IMR-90 (cell line): ENCODE measurements around the gene CHIT1. TPM values are rescaled to one million over a fixed set of nuclear protein-coding genes. Genes with fewer than 3 reads are reported as not detected.

ENCODE experiments used
- ATAC-seq: fragments of 200-7000 bp; cut with Tn5 transposase; 2 replicates; pipeline ENCODE4 v1.9.1; 2020; ENCODE audit warnings: low read depth, mild to moderate bottlenecking, moderate library complexity
- BruUV-seq: library from RNA; stranded (reverse); fragments of 400-500 nt; replicated peaks from 2 replicates; lab custom pipeline; 2021; lab: Mats Ljungman, UMichigan
- CTCF ChIA-PET: fragments of 300-600 bp; formaldehyde crosslinking; extraction: SDS; loops from one replicate; lab custom pipeline; 2021; ENCODE audit warnings: antibody characterized with exemption; lab: Yijun Ruan, JAX
- POLR2A ChIA-PET: fragments of 300-600 bp; sonication (Branson Sonifier 250); formaldehyde crosslinking; loops from one replicate; lab custom pipeline; 2022; ENCODE audit warnings: antibody characterized with exemption; ENCODE audit not compliant: unreplicated experiment; lab: Charles Lee
- DNase-seq: peaks from one replicate; pipeline ENCODE4 v3.0.0; 2013
- H2AFZ ChIP-seq: replicated peaks from 2 replicates; pipeline ENCODE3; 2013; ENCODE audit warnings: low read length, mild to moderate bottlenecking; ENCODE audit not compliant: poor library complexity
- H2AK5ac ChIP-seq: 2 replicates; pipeline ENCODE4 v1.6.1; 2013; ENCODE audit warnings: low read depth, low read length, inconsistent platforms
- H2AK9ac ChIP-seq: replicated peaks from 2 replicates; pipeline ENCODE3; 2013; ENCODE audit warnings: mild to moderate bottlenecking, low read depth, low read length, moderate library complexity; ENCODE audit not compliant: poor library complexity
- H2BK120ac ChIP-seq: 2 replicates; pipeline ENCODE4 v1.6.1; 2013; ENCODE audit warnings: low read depth, low read length, inconsistent platforms
- H2BK15ac ChIP-seq: 3 replicates; pipeline ENCODE4 v1.6.1; 2013; ENCODE audit warnings: low read depth, low read length, inconsistent platforms
- H2BK20ac ChIP-seq: 2 replicates; pipeline ENCODE4 v1.6.1; 2013; ENCODE audit warnings: low read depth, mild to moderate bottlenecking, inconsistent platforms, low read length, moderate library complexity
- H2BK5ac ChIP-seq: 2 replicates; pipeline ENCODE4 v1.6.1; 2013; ENCODE audit warnings: mild to moderate bottlenecking, low read depth, low read length, inconsistent platforms; ENCODE audit not compliant: poor library complexity, severe bottlenecking
- H3K14ac ChIP-seq: replicated peaks from 2 replicates; pipeline ENCODE4 v1.6.1; 2013; ENCODE audit warnings: low read depth, low read length, inconsistent platforms
- H3K18ac ChIP-seq: 2 replicates; pipeline ENCODE4 v1.6.1; 2013; ENCODE audit warnings: low read depth, low read length, control low read depth
- H3K23ac ChIP-seq: 2 replicates; pipeline ENCODE4 v1.6.1; 2013; ENCODE audit warnings: low read depth, low read length, inconsistent platforms
- H3K27ac ChIP-seq: 2 replicates; pipeline ENCODE4 v1.5.1; 2013; ENCODE audit warnings: mild to moderate bottlenecking, control low read depth, low read length; ENCODE audit not compliant: insufficient read depth
- H3K27me3 ChIP-seq: 2 replicates; pipeline ENCODE4 v1.6.1; 2013; ENCODE audit warnings: low read length; ENCODE audit not compliant: control insufficient read depth, insufficient read depth
- H3K36me3 ChIP-seq: 2 replicates; pipeline ENCODE4 v1.6.1; 2013; ENCODE audit warnings: low read length, mixed read lengths; ENCODE audit not compliant: control insufficient read depth, insufficient read depth
- H3K4ac ChIP-seq: 2 replicates; pipeline ENCODE4 v1.6.1; 2013; ENCODE audit warnings: low read depth, low read length, inconsistent platforms
- H3K4me1 ChIP-seq: 2 replicates; pipeline ENCODE4 v1.6.1; 2013; ENCODE audit warnings: low read length, mixed read lengths; ENCODE audit not compliant: control insufficient read depth, insufficient read depth
- H3K4me2 ChIP-seq: 2 replicates; pipeline ENCODE4 v1.6.1; 2013; ENCODE audit warnings: low read depth, mild to moderate bottlenecking, control low read depth, low read length, moderate library complexity
- H3K4me3 ChIP-seq: 2 replicates; pipeline ENCODE4 v1.5.1; 2013; ENCODE audit warnings: low read depth, mild to moderate bottlenecking, control low read depth, low read length, moderate library complexity; ENCODE audit not compliant: insufficient read depth
- H3K56ac ChIP-seq: 2 replicates; pipeline ENCODE4 v1.6.1; 2013; ENCODE audit warnings: low read length, inconsistent platforms; ENCODE audit not compliant: insufficient read depth; ENCODE audit errors: extremely low read depth
- H3K79me1 ChIP-seq, 2 experiments: 2 replicates each; pipeline ENCODE4 v1.6.1; 2013; ENCODE audit warnings: low read length in 2 of 2, inconsistent platforms in 1 of 2, low read depth in 1 of 2
- H3K9ac ChIP-seq: 2 replicates; pipeline ENCODE4 v1.6.1; 2013; ENCODE audit warnings: low read depth, low read length, control low read depth
- H3K9me1 ChIP-seq: 2 replicates; pipeline ENCODE4 v1.6.1; 2013; ENCODE audit warnings: low read length, inconsistent platforms; ENCODE audit not compliant: insufficient read depth
- H3K9me3 ChIP-seq: 2 replicates; pipeline ENCODE4 v1.6.1; 2013; ENCODE audit warnings: low read length; ENCODE audit not compliant: control insufficient read depth, insufficient read depth
- H4K20me1 ChIP-seq: 2 replicates; pipeline ENCODE4 v1.6.1; 2013; ENCODE audit warnings: low read length, inconsistent platforms; ENCODE audit not compliant: insufficient read depth
- H4K5ac ChIP-seq: 2 replicates; pipeline ENCODE4 v1.6.1; 2013; ENCODE audit warnings: mild to moderate bottlenecking, low read depth, low read length, control low read depth
- H4K8ac ChIP-seq, 2 experiments: 2 replicates each; pipeline ENCODE4 v1.6.1; 2013; ENCODE audit warnings: low read depth in 2 of 2, low read length in 2 of 2, control low read depth in 1 of 2, inconsistent platforms in 1 of 2
- H4K91ac ChIP-seq: 2 replicates; pipeline ENCODE4 v1.6.1; 2013; ENCODE audit warnings: low read depth, low read length, inconsistent platforms; ENCODE audit not compliant: insufficient read depth
- BHLHE40 ChIP-seq: fragments of 150-350 bp; IDR thresholded peaks from 2 replicates; pipeline ENCODE4 v1.6.1; 2016; ENCODE audit warnings: mild to moderate bottlenecking, low read depth, low read length
- CEBPB ChIP-seq: IDR thresholded peaks from 2 replicates; pipeline ENCODE4 v1.6.1; 2012; ENCODE audit warnings: low read depth, low read length, improper control_type of control experiment
- CHD1 ChIP-seq: IDR thresholded peaks from 2 replicates; pipeline ENCODE4 v1.6.1; 2012; ENCODE audit warnings: low read depth, low read length, improper control_type of control experiment
- CTCF ChIP-seq: conservative IDR thresholded peaks from 2 replicates; pipeline ENCODE4 v1.5.1; 2012; ENCODE audit warnings: mild to moderate bottlenecking, low read depth, low read length, improper control_type of control experiment
- ELK1 ChIP-seq: fragments of 150-350 bp; IDR thresholded peaks from 2 replicates; pipeline ENCODE4 v1.6.1; 2016; ENCODE audit warnings: low read depth, mild to moderate bottlenecking, low read length, moderate library complexity, borderline replicate concordance
- FOS ChIP-seq: fragments of 150-350 bp; IDR thresholded peaks from 2 replicates; pipeline ENCODE4 v1.6.1; 2016; ENCODE audit warnings: low read depth, low read length
- MAFK ChIP-seq: IDR thresholded peaks from 2 replicates; pipeline ENCODE4 v1.6.1; 2012; ENCODE audit warnings: low read depth, low read length, improper control_type of control experiment
- MAZ ChIP-seq: IDR thresholded peaks from 2 replicates; pipeline ENCODE4 v1.6.1; 2012; ENCODE audit warnings: low read depth, mild to moderate bottlenecking, low read length, improper control_type of control experiment, moderate library complexity, borderline replicate concordance
- MXI1 ChIP-seq: IDR thresholded peaks from 2 replicates; pipeline ENCODE4 v1.6.1; 2012; ENCODE audit warnings: low read depth, mild to moderate bottlenecking, low read length, moderate library complexity, borderline replicate concordance
- NFE2L2 ChIP-seq: fragments of 150-350 bp; IDR thresholded peaks from 2 replicates; pipeline ENCODE4 v1.6.1; 2016; ENCODE audit warnings: low read depth, mild to moderate bottlenecking, low read length
- POLR2A ChIP-seq: IDR thresholded peaks from 2 replicates; pipeline ENCODE4 v1.6.1; 2012; ENCODE audit warnings: mild to moderate bottlenecking, low read depth, low read length
- RAD21 ChIP-seq: IDR thresholded peaks from 2 replicates; pipeline ENCODE4 v1.6.1; 2012; ENCODE audit warnings: low read length, improper control_type of control experiment
- RCOR1 ChIP-seq: IDR thresholded peaks from 2 replicates; pipeline ENCODE4 v1.6.1; 2012; ENCODE audit warnings: mild to moderate bottlenecking, low read length, improper control_type of control experiment; ENCODE audit not compliant: insufficient replicate concordance
- RFX5 ChIP-seq: IDR thresholded peaks from 2 replicates; pipeline ENCODE4 v1.8.0; 2012; ENCODE audit warnings: low read depth, mild to moderate bottlenecking, low read length, moderate library complexity
- SMC3 ChIP-seq: fragments of 150-350 bp; IDR thresholded peaks from 2 replicates; pipeline ENCODE4 v1.6.1; 2016; ENCODE audit warnings: low read depth, mild to moderate bottlenecking, antibody characterized with exemption, low read length, moderate library complexity
- WGBS, 2 experiments: methylation state at CpG; one replicate each; pipeline versions ENCODE4 v1.1.5 to v1.1.7; 2013; ENCODE audit warnings: missing lambda C conversion rate in 2 of 2; ENCODE audit not compliant: insufficient read length in 1 of 2; ENCODE audit errors: extremely low coverage in 2 of 2; 5-methylcytosine and 5-hydroxymethylcytosine counted together
- dilution Hi-C: fragments of 300-500 bp; cut with HindIII; formaldehyde crosslinking; loops from one replicate; pipeline ENCODE4 v1.14.3; 2018; ENCODE audit warnings: low sequenced_read_pairs; ENCODE audit not compliant: unreplicated experiment
- in situ Hi-C: fragments of 300-500 bp; cut with MboI; formaldehyde crosslinking; loops from 3 replicates; pipeline ENCODE4 v1.14.3; 2019; ENCODE audit warnings: low sequenced_read_pairs, inconsistent platforms, mixed read lengths
- intact Hi-C: fragments of 100-400 bp; cut with micrococcal nuclease; formaldehyde crosslinking; loops from 2 replicates; pipeline ENCODE4 v1.10.0; 2022
- polyA plus RNA-seq, 3 experiments: library from polyadenylated mRNA; depleted of rRNA; stranded (reverse); fragments of >200 nt; gene quantifications; 2 replicates each; pipeline ENCODE4 v1.2.3, GENCODE V29; 2012; ENCODE audit warnings: low replicate concordance in 1 of 3
- total RNA-seq: library from RNA; depleted of rRNA; stranded (reverse); fragments of >200 nt; gene quantifications from 2 replicates; pipeline ENCODE4 v1.2.3, GENCODE V29; 2012
- TF ChIP-seq, protein P1 (sequence below): fragments of 150-350 bp; IDR thresholded peaks from 2 replicates; pipeline ENCODE4 v1.6.1; 2017; ENCODE audit warnings: mild to moderate bottlenecking, antibody characterized with exemption, low read length, low read depth

The CHIT1 gene
- total and polyA plus RNA-seq, 2 of the 4 experiments (the other 2 are of a cell fraction): not detected

- no CpG with 5 or more reads among the region's 2 CpGs for WGBS, 2 experiments
- Histone ChIP-seq H3K36me3 (no peaks in the 10 kb centered on the region), H3K9me1 (no peaks in the 10 kb centered on the region; the same call in none of the 2 replicates), H3K23ac (no peak overlapping the region), H2AK9ac (no peak overlapping the region), H4K5ac (no peak overlapping the region), H3K4me1 (peaks cover 7% of the 10 kb centered on the region), H2AFZ (no peak overlapping the region), H2BK120ac (no peak overlapping the region), H2BK20ac (no peak overlapping the region), H4K91ac (no peak overlapping the region), H3K14ac (no peak overlapping the region), H4K8ac (no peak overlapping the region), H3K4ac (no peak overlapping the region), H2BK5ac (no peak overlapping the region), H3K27ac (no peak overlapping the region), H3K56ac (no peak overlapping the region), H3K9ac (no peak overlapping the region), H3K4me3 (no peak overlapping the region), H3K27me3 (peaks cover 18% of the 10 kb centered on the region), H3K18ac (no peak overlapping the region), H2AK5ac (no peak overlapping the region), H3K4me2 (no peak overlapping the region), H4K20me1 (no peaks in the 10 kb centered on the region), H3K9me3 (no peaks in the 10 kb centered on the region), H2BK15ac (no peak overlapping the region), H3K79me1 (no peaks in the 10 kb centered on the region)
- POLR2A ChIA-PET: no interaction called here
- intact Hi-C loops: no loop called here
- no TSS peak for BruUV-seq
- CTCF ChIA-PET: no interaction called here
- in situ Hi-C loops: no loop called here
- dilution Hi-C loops: no loop called here
- ATAC-seq: no peak
- no peak for DNase-seq
- no peak for TF ChIP-seq FOS
- no peak for TF ChIP-seq CEBPB
- no peak for TF ChIP-seq CTCF
- TF ChIP-seq, protein P1, sequence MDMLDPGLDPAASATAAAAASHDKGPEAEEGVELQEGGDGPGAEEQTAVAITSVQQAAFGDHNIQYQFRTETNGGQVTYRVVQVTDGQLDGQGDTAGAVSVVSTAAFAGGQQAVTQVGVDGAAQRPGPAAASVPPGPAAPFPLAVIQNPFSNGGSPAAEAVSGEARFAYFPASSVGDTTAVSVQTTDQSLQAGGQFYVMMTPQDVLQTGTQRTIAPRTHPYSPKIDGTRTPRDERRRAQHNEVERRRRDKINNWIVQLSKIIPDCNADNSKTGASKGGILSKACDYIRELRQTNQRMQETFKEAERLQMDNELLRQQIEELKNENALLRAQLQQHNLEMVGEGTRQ: no peak
- no peak for TF ChIP-seq MAFK
- TF ChIP-seq POLR2A: no peak
- no peak for TF ChIP-seq NFE2L2
- TF ChIP-seq ELK1: no peak
- TF ChIP-seq MAZ: no peak
- TF ChIP-seq SMC3: no peak
- TF ChIP-seq MXI1: no peak
- no peak for TF ChIP-seq RAD21
- no peak for TF ChIP-seq BHLHE40
- no peak for TF ChIP-seq RFX5
- no peak for TF ChIP-seq CHD1
- TF ChIP-seq RCOR1: no peak
Measured at GRCh38 chr1:203190949-203191348, 38.5 kb downstream of the CHIT1 start.
